ENCODE results near the gene ZFAND4.
"Not testable (repeated sequence)": the region's sequence is repeated elsewhere in the genome, so short reads cannot be mapped to it uniquely, and the experiment has no call there.

Gene ZFAND4

DNA sequence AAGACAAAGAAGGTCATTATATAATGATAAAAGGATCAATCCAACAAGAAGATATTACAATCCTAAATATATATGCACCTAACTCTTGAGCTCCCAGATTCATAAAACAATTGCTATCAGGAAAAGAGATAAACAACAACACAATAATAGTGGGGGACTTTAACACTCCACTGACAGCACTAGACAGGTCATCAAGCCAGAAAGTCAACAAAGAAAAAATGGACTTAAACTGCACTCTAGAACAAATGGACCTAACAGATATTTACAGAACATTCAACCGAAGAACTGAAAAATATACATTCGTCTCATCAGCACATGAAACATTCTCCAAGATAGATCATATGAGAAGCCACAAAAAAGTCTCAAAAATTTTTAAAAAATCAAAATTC, 17.8 kb downstream of the ZFAND4 start:
- H3K27ac Mint-ChIP-seq, H3K9me3 Mint-ChIP-seq, H3K4me3 Mint-ChIP-seq, ATAC-seq, H3K27me3 Mint-ChIP-seq, DNase-seq: not testable (repeated sequence)
- Mint-ChIP-seq H3K36me3 (ENCODE audit: low read depth) (peaks cover 33% of the 10 kb centered on the region), H3K4me1 (peaks cover 26% of the 10 kb centered on the region)

- peaks cover 26% of the 10 kb centered on the region for H3K4me1 Mint-ChIP-seq
- H3K27me3 Mint-ChIP-seq, result no peaks in the 10 kb centered on the region
- no peak overlapping the region for H3K27ac Mint-ChIP-seq
- no peak for DNase-seq
- no peak for ATAC-seq
- H3K36me3 Mint-ChIP-seq (ENCODE audit: low read depth), result peaks cover 28% of the 10 kb centered on the region
- H3K9me3 Mint-ChIP-seq, result no peaks in the 10 kb centered on the region
- H3K4me3 Mint-ChIP-seq, result no peak overlapping the region
Observed at GRCh38 chr10:45653454-45653853, 19.1 kb downstream of the ZFAND4 start.

GRCh38 chr10:45652511-45652910, 20.1 kb downstream of the ZFAND4 start:
- no peak overlapping the region for H3K27ac Mint-ChIP-seq
- no peak overlapping the region for H3K4me3 Mint-ChIP-seq
- ATAC-seq (no peak), DNase-seq (no peak)
- no peaks in the 10 kb centered on the region for H3K9me3 Mint-ChIP-seq
- peaks cover 25% of the 10 kb centered on the region for H3K4me1 Mint-ChIP-seq
- H3K36me3 Mint-ChIP-seq (ENCODE audit: low read depth), result peaks cover 29% of the 10 kb centered on the region
- no peaks in the 10 kb centered on the region for H3K27me3 Mint-ChIP-seq

GRCh38 chr10:45649296-45649695, 23.3 kb downstream of the ZFAND4 start:
- Mint-ChIP-seq H3K36me3 (ENCODE audit: low read depth) (peaks cover 22% of the 10 kb centered on the region), H3K9me3 (no peaks in the 10 kb centered on the region), H3K4me1 (peaks cover 4% of the 10 kb centered on the region), H3K27me3 (no peaks in the 10 kb centered on the region), H3K27ac (no peak overlapping the region), H3K4me3 (no peak overlapping the region)
- ATAC-seq (no peak), DNase-seq (no peak)

DNA sequence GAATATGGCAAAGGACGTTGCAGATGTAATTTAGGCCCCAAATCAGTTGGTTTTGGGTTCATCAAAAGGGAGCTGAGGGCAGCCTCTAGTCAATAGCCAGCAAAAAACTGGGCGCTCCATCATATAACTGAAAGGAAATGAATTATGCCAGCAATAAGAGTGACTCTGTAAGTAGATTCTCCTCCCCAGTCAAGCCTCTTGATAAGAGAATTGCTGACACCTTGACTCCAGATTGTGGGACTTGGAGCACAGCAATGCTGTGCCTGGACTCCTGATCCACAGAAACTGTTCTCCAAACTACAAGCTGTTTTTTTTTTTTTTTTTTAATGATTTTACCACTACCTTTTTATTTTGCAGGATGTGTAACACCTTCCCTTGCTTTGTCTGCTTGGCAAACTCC, 25.5 kb downstream of the ZFAND4 start:
- Mint-ChIP-seq H3K4me1 (no peaks in the 10 kb centered on the region), H3K27me3 (no peaks in the 10 kb centered on the region), H3K27ac (no peak overlapping the region), H3K36me3 (ENCODE audit: low read depth) (peaks cover 22% of the 10 kb centered on the region), H3K9me3 (no peaks in the 10 kb centered on the region), H3K4me3 (no peak overlapping the region)
- DNase-seq, result no peak
- no peak for ATAC-seq

DNA sequence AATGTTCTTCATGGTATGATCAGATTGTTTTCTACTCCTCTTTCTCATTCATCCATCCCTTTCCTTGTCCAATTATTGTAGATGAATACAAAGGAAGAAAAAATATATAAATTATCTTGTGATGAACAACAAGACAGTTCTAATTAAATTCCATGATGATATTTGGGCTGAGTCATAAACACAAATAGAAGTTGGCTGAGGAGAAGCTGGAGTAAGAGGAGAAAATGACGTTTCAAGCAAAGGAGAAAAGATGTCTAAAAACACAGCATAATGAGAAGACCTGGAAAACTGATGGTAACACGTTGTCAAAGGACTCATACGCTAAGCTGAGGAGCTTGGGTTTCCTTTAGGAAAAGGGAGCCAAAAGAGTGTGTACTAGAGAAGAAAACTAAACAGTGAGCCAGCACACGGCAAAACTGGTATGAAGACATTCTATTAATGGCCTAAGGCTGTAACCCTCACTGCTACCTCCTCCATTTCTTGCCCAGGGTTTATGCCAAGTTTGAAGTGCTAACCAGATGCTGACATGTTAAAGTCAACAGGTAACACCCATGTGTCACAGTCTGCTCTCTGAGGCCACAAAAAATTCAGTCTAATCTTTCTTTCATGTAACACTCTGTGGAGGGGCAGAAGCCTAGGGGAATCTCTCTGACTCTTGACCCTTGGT, 26.1 kb downstream of the ZFAND4 start:
- no peak overlapping the region for H3K4me3 Mint-ChIP-seq
- no peak overlapping the region for H3K27ac Mint-ChIP-seq
- H3K27me3 Mint-ChIP-seq, result no peaks in the 10 kb centered on the region
- DNase-seq (no peak), ATAC-seq (no peak)
- no peaks in the 10 kb centered on the region for H3K9me3 Mint-ChIP-seq
- no peaks in the 10 kb centered on the region for H3K4me1 Mint-ChIP-seq
- H3K36me3 Mint-ChIP-seq (ENCODE audit: low read depth), result peaks cover 23% of the 10 kb centered on the region

DNA sequence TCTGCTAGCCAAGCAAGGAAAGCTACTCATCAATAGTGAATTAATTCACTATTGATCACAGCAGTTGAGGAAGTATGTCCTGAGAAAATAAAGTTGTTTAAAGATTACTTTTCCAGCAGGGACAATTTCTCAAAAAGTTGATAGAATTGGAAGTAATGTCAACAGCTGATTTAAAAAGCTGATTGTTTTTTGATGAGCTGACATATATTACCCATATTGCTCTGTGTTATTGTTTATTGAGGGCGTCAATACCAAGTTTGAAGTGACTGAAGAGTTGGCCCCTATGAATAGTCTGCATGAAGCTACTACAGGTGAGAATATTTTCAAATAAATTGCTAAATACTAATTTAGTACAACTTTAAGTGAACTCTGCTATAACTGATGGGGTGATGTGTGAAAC, 28.0 kb downstream of the ZFAND4 start:
- peaks cover 19% of the 10 kb centered on the region for H3K36me3 Mint-ChIP-seq (ENCODE audit: low read depth)
- DNase-seq (no peak), ATAC-seq (no peak)
- no peaks in the 10 kb centered on the region for H3K27me3 Mint-ChIP-seq
- H3K4me1 Mint-ChIP-seq, result no peaks in the 10 kb centered on the region
- no peaks in the 10 kb centered on the region for H3K9me3 Mint-ChIP-seq
- no peak overlapping the region for H3K4me3 Mint-ChIP-seq
- no peak overlapping the region for H3K27ac Mint-ChIP-seq

DNA sequence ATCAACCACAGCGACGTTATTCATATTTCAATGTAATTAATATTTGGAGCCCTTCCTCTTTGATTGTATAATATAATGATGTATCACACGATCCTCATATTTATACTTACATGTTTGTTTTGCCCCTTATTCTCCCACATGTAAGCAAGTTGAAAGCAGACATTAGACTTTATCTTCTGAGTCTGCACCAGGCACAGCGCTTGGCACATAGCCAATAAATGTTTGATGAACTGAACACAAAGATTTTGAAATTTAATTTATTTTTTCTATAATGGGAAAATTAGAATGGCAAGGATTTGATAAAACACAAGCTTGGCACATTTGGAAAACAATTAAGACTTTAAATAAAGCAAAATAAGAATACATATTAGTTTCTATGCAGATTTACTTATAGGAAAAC, 31.6 kb downstream of the ZFAND4 start:
- Mint-ChIP-seq H3K4me3 (no peak overlapping the region), H3K36me3 (ENCODE audit: low read depth) (peaks cover 22% of the 10 kb centered on the region), H3K27ac (no peak overlapping the region), H3K27me3 (no peaks in the 10 kb centered on the region), H3K4me1 (no peaks in the 10 kb centered on the region), H3K9me3 (no peaks in the 10 kb centered on the region)
- ATAC-seq (no peak), DNase-seq (no peak)

DNA sequence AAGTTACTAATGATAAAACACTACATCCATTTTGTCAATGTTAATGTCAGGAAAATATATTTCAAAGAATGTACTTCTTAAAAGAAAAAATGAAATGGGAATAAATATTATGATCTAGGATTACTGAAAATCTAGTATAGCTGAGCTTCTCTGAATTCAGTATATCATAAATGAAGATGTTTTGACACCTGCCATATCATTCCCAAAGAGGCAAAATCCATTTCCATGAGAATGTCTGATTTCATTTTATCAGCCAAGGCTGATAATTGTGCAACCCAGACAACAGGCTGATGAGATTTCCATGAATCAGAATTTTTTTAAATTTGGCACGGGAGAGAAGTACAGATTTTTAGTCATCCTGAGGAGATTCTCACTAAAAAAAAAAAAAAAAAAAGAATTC, 32.5 kb downstream of the ZFAND4 start:
- Mint-ChIP-seq H3K4me3 (no peak overlapping the region), H3K27me3 (no peaks in the 10 kb centered on the region), H3K9me3 (no peaks in the 10 kb centered on the region), H3K36me3 (ENCODE audit: low read depth) (peaks cover 24% of the 10 kb centered on the region), H3K27ac (no peak overlapping the region), H3K4me1 (no peaks in the 10 kb centered on the region)
- DNase-seq, result no peak
- no peak for ATAC-seq

DNA sequence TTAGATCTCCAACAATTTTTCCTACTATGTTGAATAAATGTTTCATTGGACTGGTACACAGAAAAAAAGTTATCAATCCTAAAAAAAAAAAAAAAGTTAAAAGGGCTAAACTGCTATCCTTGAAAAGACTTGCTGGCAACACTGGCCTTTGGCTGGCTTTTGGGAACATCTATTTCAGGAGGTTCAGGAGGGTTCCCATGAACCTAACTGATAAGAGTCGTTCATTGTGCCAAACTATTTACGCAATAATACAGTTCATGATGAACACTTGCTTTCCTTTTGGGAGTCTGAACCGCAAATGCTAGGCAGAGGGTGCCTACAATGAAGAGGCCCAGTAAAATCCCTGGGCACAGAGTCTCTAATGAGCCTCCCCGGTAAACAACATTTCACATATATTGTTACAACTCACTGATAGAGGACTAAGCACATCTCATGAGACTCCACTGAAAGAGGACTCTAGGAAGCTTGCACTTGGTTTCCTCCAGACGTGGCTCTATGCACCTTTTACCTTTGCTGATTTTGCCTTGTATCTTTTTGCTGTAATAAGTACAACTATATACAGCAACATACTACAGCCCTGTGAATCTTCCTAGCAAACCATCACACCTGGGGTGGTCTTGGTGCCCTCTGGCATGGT, 45.0 kb downstream of the ZFAND4 start:
- H3K36me3 Mint-ChIP-seq (ENCODE audit: low read depth), result peaks cover 14% of the 10 kb centered on the region
- no peaks in the 10 kb centered on the region for H3K9me3 Mint-ChIP-seq
- H3K4me1 Mint-ChIP-seq, result no peaks in the 10 kb centered on the region
- DNase-seq, result no peak
- H3K27ac Mint-ChIP-seq, result no peak overlapping the region
- no peaks in the 10 kb centered on the region for H3K27me3 Mint-ChIP-seq
- H3K4me3 Mint-ChIP-seq, result no peak overlapping the region
- ATAC-seq, result no peak

- Mint-ChIP-seq H3K4me1 (no peaks in the 10 kb centered on the region), H3K9me3 (no peaks in the 10 kb centered on the region), H3K36me3 (ENCODE audit: low read depth) (peaks cover 16% of the 10 kb centered on the region), H3K4me3 (no peak overlapping the region), H3K27me3 (no peaks in the 10 kb centered on the region), H3K27ac (no peak overlapping the region)
- DNase-seq (no peak), ATAC-seq (no peak)
Observed at GRCh38 chr10:45625879-45626278, 46.7 kb downstream of the ZFAND4 start.

GRCh38 chr10:45624724-45625123, 47.8 kb downstream of the ZFAND4 start:
- DNase-seq (no peak), ATAC-seq (no peak)
- H3K27ac Mint-ChIP-seq, result no peak overlapping the region
- H3K36me3 Mint-ChIP-seq (ENCODE audit: low read depth), result peaks cover 14% of the 10 kb centered on the region
- no peaks in the 10 kb centered on the region for H3K4me1 Mint-ChIP-seq
- no peak overlapping the region for H3K4me3 Mint-ChIP-seq
- no peaks in the 10 kb centered on the region for H3K9me3 Mint-ChIP-seq
- no peaks in the 10 kb centered on the region for H3K27me3 Mint-ChIP-seq

DNA sequence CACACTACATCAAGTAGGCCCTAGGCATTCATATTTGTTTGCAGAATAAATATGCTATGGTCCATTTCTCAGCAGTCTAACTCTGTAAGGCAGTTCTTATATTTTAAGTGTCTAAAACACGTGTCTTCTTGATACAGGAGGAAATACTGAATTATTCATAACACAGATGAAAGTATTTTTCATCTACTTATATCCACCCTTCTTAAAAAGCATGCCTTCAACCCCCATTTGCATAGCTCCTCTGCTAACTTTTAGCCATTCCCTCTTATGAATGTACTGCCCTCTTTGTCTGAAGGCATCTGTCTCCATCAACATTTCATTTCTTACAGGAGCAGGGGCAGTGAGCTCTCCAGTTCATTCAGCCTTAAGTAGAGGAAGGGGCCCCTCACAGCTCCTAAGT, 57.7 kb downstream of the ZFAND4 start:
- peaks cover 18% of the 10 kb centered on the region for H3K36me3 Mint-ChIP-seq (ENCODE audit: low read depth)
- DNase-seq, result no peak
- H3K27ac Mint-ChIP-seq, result no peak overlapping the region
- no peak for ATAC-seq
- no peaks in the 10 kb centered on the region for H3K9me3 Mint-ChIP-seq
- H3K4me3 Mint-ChIP-seq, result no peak overlapping the region
- no peaks in the 10 kb centered on the region for H3K27me3 Mint-ChIP-seq
- H3K4me1 Mint-ChIP-seq, result no peaks in the 10 kb centered on the region

DNA sequence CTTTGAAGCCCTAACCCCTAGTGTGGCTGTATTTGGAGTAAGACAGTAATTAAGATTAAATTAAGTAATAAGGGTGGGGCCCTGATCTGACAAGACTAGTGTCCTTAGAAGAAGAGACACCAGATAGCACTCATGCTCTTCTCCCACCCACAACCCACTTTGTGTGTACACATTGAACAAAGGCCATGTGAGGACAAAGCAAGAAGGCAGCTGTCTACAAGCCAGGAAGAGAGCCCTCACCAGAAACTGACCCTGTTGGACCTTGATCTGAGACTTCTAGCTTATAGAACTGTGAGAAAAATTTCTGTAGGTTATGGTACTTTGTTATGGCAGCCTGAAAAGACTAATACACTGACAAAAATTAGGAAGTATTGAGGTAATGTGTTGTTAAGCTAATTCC, 59.8 kb downstream of the ZFAND4 start:
- peaks cover 20% of the 10 kb centered on the region for H3K36me3 Mint-ChIP-seq (ENCODE audit: low read depth)
- no peak for ATAC-seq

GRCh38 chr10:45608052-45608451, 64.5 kb downstream of the ZFAND4 start:
- no peaks in the 10 kb centered on the region for H3K27me3 Mint-ChIP-seq
- no peaks in the 10 kb centered on the region for H3K9me3 Mint-ChIP-seq
- H3K36me3 Mint-ChIP-seq (ENCODE audit: low read depth), result peaks cover 20% of the 10 kb centered on the region

More for the DNA sequence above, 59.8 kb downstream of the ZFAND4 start:
- H3K9me3 Mint-ChIP-seq, result no peaks in the 10 kb centered on the region
- no peak overlapping the region for H3K4me3 Mint-ChIP-seq
- no peaks in the 10 kb centered on the region for H3K4me1 Mint-ChIP-seq
- DNase-seq, result no peak
- H3K27ac Mint-ChIP-seq, result no peak overlapping the region
- H3K27me3 Mint-ChIP-seq, result no peaks in the 10 kb centered on the region

GRCh38 chr10:45607276-45607675, 65.3 kb downstream of the ZFAND4 start:
- DNase-seq, result no peak
- no peaks in the 10 kb centered on the region for H3K4me1 Mint-ChIP-seq
- H3K36me3 Mint-ChIP-seq (ENCODE audit: low read depth), result peaks cover 12% of the 10 kb centered on the region
- no peak for ATAC-seq
- no peaks in the 10 kb centered on the region for H3K9me3 Mint-ChIP-seq
- H3K27ac Mint-ChIP-seq, result no peak overlapping the region
- no peak overlapping the region for H3K4me3 Mint-ChIP-seq
- H3K27me3 Mint-ChIP-seq, result no peaks in the 10 kb centered on the region

More at GRCh38 chr10:45608052-45608451, 64.5 kb downstream of the ZFAND4 start:
- ATAC-seq (no peak), DNase-seq (no peak)
- Mint-ChIP-seq H3K4me1 (no peaks in the 10 kb centered on the region), H3K4me3 (no peak overlapping the region), H3K27ac (no peak overlapping the region)
